Right atrium auricular region (tissue), 2 donors: ENCODE data around the gene LIN9. TPM values are rescaled to one million over a fixed set of nuclear protein-coding genes. Genes with fewer than 3 reads are reported as not detected.

Experiments used
- DNase-seq: peaks from one replicate; pipeline ENCODE4 v3.0.0-alpha.2; 2019; ENCODE audit warnings: low spot score
- H3K27ac ChIP-seq, 2 donors: fragments of 200-600 bp; sonication (generic); 1 replicate in 1 of 2; 2 replicates in 1 of 2; pipeline ENCODE4 v1.5.1; 2016 to 2019
- H3K27me3 ChIP-seq, 2 donors: fragments of 200-600 bp; sonication (generic); one replicate each; pipeline versions ENCODE4 v1.5.1 to v1.6.0; 2017 to 2019
- H3K36me3 ChIP-seq: fragments of 200-600 bp; sonication (generic); one replicate; pipeline ENCODE4 v1.5.1; 2016
- H3K4me1 ChIP-seq, 2 donors: fragments of 200-600 bp; sonication (generic); one replicate each; pipeline versions ENCODE4 v1.5.1 to v1.6.0; 2017 to 2019
- H3K4me3 ChIP-seq, 2 donors: fragments of 200-600 bp; sonication (generic); 1 replicate in 1 of 2; 2 replicates in 1 of 2; pipeline ENCODE4 v1.5.1; 2017 to 2019; ENCODE audit warnings: mild to moderate bottlenecking in 1 of 2, moderate library complexity in 1 of 2
- H3K9me3 ChIP-seq, 2 donors: fragments of 200-600 bp; sonication (generic); one replicate each; pipeline ENCODE4 v1.5.1; 2019
- CTCF ChIP-seq, 2 donors: fragments of 200-600 bp; sonication (generic); IDR thresholded peaks; one replicate each; pipeline ENCODE4 v1.5.1; 2019; ENCODE audit warnings: antibody characterized with exemption in 2 of 2
- total RNA-seq, 2 donors: library from RNA; depleted of rRNA; stranded (reverse); fragments of >200 nt; gene quantifications; one replicate each; pipeline ENCODE4 v1.1.0, GENCODE V29; 2016

The LIN9 gene
- total RNA-seq, 2 donors from 2014 or later: 2.9 to 11.0 TPM

DNA sequence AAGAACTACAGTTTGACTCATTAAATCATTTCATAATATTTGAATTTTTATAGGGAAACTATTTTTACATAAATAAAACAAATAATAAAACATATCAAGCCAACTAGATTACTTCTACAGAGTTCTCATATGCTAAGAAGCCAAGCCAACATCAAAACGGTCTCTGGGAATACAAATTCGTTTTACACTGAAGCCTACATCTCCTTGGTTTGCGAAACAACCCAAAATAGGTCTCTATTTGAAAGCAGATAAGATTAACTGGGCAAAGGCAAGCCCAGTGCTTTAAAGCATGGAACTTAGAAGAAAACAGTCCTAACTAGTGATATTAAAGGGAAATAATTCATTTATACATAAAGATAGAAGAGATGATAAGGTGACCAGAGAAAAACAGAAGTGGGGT is 60.2 kb downstream of the LIN9 start:
- H3K4me3 ChIP-seq: no peak overlapping the region
- H3K9me3 ChIP-seq: no peaks in the 10 kb centered on the region
- no peak for TF ChIP-seq CTCF (IDR thresholded peaks at IDR 0.05)
- no peaks in the 10 kb centered on the region for H3K4me1 ChIP-seq
- H3K36me3 ChIP-seq: no peaks in the 10 kb centered on the region
- H3K27me3 ChIP-seq: no peaks in the 10 kb centered on the region
- H3K27ac ChIP-seq: no peak overlapping the region
- DNase-seq: no peak

- Histone ChIP-seq H3K4me3 (no peak overlapping the region), H3K27me3 (no peaks in the 10 kb centered on the region), H3K36me3 (no peaks in the 10 kb centered on the region), H3K9me3 (no peaks in the 10 kb centered on the region), H3K4me1 (no peaks in the 10 kb centered on the region), H3K27ac (no peak overlapping the region)
- no peak for TF ChIP-seq CTCF (IDR thresholded peaks at IDR 0.05)
- no peak for DNase-seq
Measured at GRCh38 chr1:226248091-226248490, 60.9 kb downstream of the LIN9 start.

- Histone ChIP-seq H3K36me3 (peaks cover 11% of the 10 kb centered on the region), H3K27me3 (no peaks in the 10 kb centered on the region), H3K4me3 (no peak overlapping the region), H3K4me1 (no peaks in the 10 kb centered on the region), H3K27ac (no peak overlapping the region), H3K9me3 (no peaks in the 10 kb centered on the region)
- TF ChIP-seq CTCF (IDR thresholded peaks at IDR 0.05): no peak
- no peak for DNase-seq
Measured at GRCh38 chr1:226239421-226239820, 69.5 kb downstream of the LIN9 start.

GRCh38 chr1:226236826-226237225 is 72.1 kb downstream of the LIN9 start:
- no peak overlapping the region for H3K4me3 ChIP-seq

DNA sequence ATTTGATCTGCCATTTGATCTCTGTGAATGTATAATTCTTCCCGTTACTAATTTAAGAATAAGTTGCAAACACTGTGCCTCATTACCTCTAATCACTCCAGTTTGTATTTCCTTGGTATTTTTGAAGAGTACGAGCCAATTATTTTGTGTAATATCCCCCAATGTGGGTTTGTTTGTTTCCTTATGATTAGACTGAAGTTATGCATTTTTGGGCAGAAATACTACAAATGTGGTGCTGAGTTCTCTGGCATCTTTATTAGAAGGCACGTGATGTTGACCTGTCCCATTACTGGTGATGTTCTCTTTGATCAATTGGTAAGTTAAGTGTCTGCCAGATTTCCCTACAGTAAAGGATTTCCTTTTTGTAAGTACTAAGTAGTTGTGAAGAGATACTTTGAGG is 75.2 kb downstream of the LIN9 start:
- Histone ChIP-seq H3K27me3 (no peaks in the 10 kb centered on the region), H3K36me3 (peaks cover 11% of the 10 kb centered on the region), H3K27ac (no peak overlapping the region), H3K4me1 (no peaks in the 10 kb centered on the region), H3K4me3 (no peak overlapping the region), H3K9me3 (no peaks in the 10 kb centered on the region)
- no peak for DNase-seq
- no peak for TF ChIP-seq CTCF (IDR thresholded peaks at IDR 0.05)

More at GRCh38 chr1:226236826-226237225, 72.1 kb downstream of the LIN9 start:
- Histone ChIP-seq H3K27ac (no peak overlapping the region), H3K9me3 (no peaks in the 10 kb centered on the region), H3K36me3 (peaks cover 11% of the 10 kb centered on the region), H3K4me1 (no peaks in the 10 kb centered on the region), H3K27me3 (no peaks in the 10 kb centered on the region)
- TF ChIP-seq CTCF (IDR thresholded peaks at IDR 0.05): no peak
- no peak for DNase-seq

DNA sequence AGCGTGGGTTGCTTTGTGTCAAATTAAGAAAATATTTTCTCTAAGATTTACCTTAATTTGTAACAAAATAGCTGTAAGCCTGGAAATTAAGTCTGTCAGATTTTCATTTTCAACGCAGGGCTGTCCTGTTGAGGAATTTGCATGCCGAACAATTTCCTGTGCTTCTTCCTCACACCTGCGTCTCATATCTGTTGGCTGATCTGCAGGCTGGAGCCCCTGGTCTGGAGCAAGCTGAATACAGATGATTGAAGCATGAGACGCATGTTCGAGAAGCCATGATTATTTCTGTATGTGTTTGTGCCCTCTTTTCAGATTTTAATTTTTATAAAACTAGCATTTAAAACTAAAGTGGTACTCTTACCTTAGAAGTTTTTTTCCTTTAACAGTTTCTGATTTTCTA is 75.7 kb downstream of the LIN9 start:
- no peak overlapping the region for H3K27ac ChIP-seq
- TF ChIP-seq CTCF (IDR thresholded peaks at IDR 0.05): no peak
- DNase-seq: no peak
- no peaks in the 10 kb centered on the region for H3K9me3 ChIP-seq
- H3K4me3 ChIP-seq: no peak overlapping the region
- no peaks in the 10 kb centered on the region for H3K4me1 ChIP-seq
- H3K36me3 ChIP-seq: peaks cover 9% of the 10 kb centered on the region
- no peaks in the 10 kb centered on the region for H3K27me3 ChIP-seq
